ENCODE measurements around the gene PPIA.

GRCh38 chr7:44847509-44847919 lies 51.0 kb downstream of the PPIA start:
- TF ChIP-seq CTCF (conservative IDR thresholded peaks at IDR 0.05): peak; percentile 96
- TF ChIP-seq EZH2 (IDR thresholded peaks at IDR 0.05; ENCODE audit: low read depth): no peak

All from PC-9 (cell line).